CD4-positive, alpha-beta T cell treated with Interleukin-2 at 100 ng/mL for 4 hours (primary cell): Measurements from ENCODE around the gene IMMT.
"Not testable (repeated sequence)": the region's sequence is repeated elsewhere in the genome, so short reads cannot be mapped to it uniquely, and the experiment has no call there.

Source experiments
- DNase-seq: peaks from one replicate; pipeline ENCODE4 v3.0.0-alpha.2; 2020; ENCODE audit warnings: low spot score

Gene IMMT

DNA sequence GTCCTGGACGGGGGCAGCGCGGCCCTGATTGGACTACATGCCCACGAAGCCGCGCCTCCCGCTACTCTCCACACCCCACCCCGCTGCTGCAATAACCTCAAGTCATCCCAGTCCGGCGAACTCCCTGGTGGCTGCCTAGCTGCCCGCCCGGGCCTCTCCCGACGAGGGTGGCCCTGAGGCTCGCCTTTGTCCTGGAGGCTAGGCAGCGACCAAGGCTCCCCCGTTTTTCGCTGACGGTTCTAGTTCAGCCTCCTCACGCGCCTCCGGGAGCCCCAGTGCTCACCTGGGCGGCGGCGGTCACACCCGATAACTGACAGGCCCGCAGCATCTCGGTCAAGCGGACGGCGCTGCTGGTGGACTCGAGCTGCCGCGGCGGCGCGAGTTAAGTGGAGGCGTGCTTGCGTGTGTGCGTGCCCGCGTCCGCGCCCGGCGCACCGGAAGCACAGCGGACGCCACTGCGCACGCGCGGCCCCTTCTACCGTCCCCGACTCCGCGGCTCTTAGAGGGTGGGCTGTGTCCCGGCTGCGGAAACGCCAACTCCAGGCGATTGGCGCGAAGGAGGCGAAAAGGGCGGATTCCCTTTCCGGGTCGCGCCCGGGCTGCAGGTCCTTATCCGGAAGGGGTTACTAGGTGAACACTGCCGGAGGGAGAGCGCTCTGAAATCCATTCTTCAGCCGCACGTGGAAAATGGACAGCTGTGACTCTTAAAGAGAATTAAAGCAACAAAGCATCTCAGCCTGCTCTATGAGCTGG, at the start of gene IMMT:
Gene IMMT, minus strand, starts transcription at position 408 of the 753 bp plus-strand sequence. Its CDS starts 80 bp downstream, at position 328.
- peak; percentile 91 for DNase-seq

- DNase-seq, result not testable (repeated sequence)
Measured at GRCh38 chr2:86244781-86245180, 49.5 kb upstream of the IMMT start.

- no peak for DNase-seq
Measured at GRCh38 chr2:86243950-86244733, 48.9 kb upstream of the IMMT start.

DNA sequence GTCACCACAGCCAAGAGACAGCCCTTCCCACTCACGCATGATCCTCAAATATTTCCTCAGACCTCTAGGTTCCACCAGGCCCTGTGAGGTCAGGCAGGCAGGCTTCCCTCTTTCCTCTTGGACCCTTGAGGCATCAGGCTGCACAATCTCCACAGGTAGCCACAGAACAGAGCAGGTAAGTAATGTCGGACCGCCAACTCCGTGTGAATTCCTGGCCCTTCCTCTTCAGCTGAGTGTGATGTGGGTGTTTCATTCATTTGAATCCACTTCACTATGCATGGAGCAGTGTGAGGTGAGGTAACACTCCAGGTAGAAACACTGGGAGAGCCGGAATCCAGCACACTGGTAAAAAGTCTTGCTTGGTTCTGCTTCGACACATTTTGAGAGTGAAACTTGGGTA, 48.0 kb upstream of the IMMT start:
- DNase-seq, result no peak

DNA sequence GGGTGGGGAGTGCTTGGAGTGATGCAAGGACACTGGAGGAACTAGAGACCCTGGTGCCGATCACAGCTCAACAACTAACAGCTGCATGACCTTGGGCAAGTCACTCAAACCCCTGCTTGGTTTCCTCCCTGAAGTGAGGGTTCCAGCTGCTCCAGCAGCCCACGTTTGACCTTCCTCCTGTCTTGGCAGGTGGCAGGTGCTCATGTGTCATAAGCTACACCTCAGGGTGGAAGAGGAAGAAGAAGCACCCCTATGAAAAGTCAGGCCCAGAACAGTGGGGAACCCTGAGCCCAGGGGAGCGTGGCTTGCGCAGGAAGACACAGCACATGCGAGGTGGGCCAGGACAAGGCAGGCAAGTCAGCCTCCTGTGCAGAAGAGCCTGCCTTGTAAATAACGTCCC, 46.3 kb upstream of the IMMT start:
- DNase-seq, result no peak

DNA sequence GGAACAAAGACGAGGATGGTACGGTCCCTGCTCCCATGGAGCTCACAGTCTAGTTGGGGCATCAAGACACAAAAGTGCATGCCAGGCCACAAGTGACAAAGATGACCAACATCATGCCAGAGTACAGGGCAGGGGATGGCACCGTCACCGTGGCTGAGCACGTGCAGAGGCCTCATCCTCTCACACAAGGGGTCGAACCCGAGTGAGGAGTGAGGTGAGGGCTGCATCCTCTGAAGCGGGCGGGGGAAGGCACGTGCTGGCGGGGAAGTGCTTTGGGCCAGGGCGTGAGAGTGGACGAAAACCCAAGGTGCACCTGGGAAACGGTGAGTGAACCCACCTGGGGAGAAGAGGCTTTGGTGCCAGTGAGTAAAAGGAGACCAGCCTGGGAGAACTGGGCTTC, 45.0 kb upstream of the IMMT start:
- no peak for DNase-seq

GRCh38 chr2:86239745-86240144, 44.5 kb upstream of the IMMT start:
- DNase-seq, result no peak

- no peak for DNase-seq
Measured at GRCh38 chr2:86239326-86239725, 44.1 kb upstream of the IMMT start.

GRCh38 chr2:86238354-86238753, 43.1 kb upstream of the IMMT start:
- peak; percentile 27 for DNase-seq

- no peak for DNase-seq
Measured at GRCh38 chr2:86237172-86237571, 41.9 kb upstream of the IMMT start.

DNA sequence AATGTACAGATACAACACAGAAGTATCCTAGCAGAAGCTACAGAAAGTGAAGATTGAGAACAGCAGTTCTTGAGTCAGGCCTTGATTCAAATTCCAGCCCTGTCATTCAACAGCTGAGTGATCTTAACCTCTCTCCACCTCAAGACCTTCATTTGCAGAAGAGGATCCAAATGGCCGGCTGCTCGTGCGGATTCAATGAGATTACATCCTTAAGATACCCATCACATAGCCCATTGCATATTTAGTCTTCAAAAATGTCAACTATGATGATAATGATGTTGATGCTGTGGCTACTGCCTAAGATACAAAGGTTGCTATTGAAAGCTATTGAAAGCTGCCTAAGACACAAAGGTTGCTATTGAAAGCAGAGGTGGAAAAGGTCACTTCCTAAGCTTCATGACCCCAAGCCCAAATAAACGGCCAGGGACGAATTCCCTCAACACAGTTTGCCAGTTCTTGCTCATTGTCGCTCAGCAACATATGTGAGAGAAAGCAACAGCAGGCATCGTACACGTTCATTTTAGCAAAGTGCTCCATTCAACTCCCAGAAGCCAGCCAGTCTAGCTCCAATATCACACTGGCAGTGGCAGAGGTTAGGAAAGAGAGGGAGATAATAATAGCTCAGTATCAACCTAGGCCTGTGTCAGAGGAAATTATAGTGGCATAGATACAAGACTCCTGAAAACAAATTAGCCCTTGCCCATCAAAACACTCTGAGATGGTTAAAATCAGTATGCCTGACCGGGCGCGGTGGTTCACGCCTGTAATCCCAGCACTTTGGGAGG, 40.1 kb upstream of the IMMT start:
- DNase-seq, result no peak

DNA sequence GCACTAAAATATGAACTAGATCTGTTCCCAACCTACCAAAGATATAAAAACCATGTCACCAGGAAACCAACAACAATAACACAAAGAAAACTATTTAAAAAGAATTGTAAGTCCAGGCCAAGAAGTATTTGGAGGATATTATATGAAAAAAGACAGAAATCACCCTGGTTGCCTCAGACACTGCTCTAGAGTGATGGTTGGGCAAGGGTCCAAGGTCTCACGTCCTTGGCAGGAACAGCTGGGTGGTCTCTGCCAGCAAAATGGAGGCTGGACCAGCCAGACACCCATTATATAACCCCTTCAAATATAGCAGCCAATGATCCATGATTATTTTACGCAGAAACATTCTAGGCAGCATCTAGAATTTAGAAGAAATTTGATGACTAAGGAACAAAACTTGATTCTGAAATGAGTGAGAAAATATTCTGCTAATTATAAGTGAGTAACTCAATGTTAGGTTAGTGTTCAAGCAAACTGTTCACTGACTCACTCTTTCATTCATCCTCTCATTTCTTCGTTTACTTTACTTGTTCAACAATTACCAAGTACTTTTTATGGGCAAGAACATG, 39.4 kb upstream of the IMMT start:
- DNase-seq, result no peak

DNA sequence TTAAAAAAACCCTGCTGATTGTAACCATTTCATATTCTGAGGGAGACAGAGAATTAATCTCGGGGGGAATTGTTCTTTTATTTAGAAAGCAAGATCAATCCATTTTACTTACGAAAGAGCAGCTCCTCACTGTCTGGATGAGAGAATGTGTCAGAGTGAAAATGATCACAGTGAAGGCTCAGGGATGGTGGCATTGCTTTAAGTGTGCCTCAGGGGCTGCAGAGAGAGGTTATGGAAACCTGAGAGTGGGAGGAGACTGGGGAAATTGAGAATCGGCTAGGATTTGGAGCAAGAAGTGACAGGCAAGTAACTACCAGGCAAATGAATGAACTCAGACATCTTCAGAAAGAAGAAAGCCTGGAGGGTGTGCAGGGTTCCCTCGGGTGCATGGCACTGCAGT, 38.2 kb upstream of the IMMT start:
- no peak for DNase-seq

DNA sequence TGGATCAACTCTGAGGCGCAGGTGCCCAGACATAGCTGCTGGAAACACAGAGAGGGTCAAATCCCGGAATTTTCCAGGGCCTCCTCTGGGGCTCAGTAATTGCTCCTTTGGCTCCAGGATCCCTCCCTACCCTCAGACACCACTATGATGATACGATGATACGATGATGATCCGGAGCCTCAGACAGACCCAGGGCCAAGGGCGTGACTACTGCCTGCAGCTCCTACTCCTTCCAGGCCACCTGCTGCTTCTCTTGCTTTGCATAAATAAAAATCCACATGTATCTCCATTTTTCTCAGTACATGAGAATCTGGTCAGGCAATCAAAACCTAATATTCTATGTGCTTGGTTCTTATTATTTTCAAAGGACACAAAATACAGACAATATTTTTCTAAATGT, 37.6 kb upstream of the IMMT start:
- no peak for DNase-seq

DNA sequence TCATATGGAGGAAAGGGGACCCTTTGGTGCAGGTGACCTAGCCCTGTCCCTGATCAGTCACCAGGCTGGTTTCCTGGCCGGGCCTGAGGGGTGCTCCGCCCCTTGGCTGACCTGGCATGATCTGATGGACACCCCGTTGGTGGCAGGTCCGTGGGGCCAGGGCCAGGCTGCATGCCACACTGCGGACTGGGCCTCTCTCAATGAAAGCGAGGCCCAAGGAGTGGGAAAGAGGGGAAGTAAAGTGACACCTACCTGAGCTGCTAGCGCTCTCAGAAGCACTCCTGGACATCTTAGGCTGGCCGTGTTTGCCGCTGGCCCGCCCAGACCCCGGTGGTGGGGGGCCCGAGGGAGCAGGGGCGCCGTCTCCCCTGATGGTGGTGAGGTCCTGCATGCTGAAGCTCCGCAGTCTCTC, 37.1 kb upstream of the IMMT start:
- DNase-seq, result no peak

- no peak for DNase-seq
Measured at GRCh38 chr2:86231680-86232372, 36.6 kb upstream of the IMMT start.

DNA sequence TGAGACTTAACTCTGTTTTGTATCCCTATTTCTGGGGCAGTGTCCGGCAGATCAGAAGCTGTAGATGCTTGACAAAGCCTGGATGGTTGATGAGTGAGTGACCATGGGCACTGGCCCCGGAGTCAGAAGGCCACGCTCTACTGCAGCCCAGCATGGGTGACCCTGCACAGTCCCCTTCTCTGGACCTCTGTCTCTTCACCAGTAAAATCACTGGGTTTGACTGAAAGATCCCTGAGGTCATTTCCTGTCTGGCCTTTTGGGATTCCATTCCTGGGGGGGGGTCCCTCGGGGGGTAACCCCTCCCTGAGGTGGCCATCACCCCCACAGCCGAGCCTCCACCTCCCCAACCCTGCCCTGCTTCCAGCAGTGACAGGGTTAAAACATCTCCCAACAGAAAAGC, 35.7 kb upstream of the IMMT start:
- DNase-seq, result no peak

DNA sequence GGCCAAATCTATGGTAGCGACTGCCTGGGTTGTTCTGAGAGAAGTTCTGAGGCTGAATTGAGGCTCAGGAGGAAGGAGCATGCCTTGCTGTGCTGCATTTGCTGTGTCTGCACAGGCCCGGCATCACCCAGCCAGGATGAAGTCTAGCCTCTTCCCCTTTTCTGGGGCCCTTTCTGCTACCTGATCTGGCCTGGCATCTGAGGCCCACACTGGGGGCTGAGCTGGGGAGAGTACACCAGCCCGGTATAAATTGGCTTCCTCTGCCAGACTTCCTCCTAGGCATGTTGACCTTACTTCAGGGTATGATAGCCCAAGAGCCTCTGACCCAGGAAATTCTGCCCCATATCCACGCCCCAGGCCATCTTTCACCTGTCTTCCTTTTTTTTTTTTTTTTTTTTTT, 34.0 kb upstream of the IMMT start:
- no peak for DNase-seq

GRCh38 chr2:86228574-86228973, 33.3 kb upstream of the IMMT start:
- DNase-seq, result not testable (repeated sequence)

GRCh38 chr2:86227685-86228084, 32.4 kb upstream of the IMMT start:
- DNase-seq, result no peak

GRCh38 chr2:86226636-86227520, 31.6 kb upstream of the IMMT start:
- no peak for DNase-seq
